ENCODE results near the gene CCM2L.

CCM2L gene

DNA sequence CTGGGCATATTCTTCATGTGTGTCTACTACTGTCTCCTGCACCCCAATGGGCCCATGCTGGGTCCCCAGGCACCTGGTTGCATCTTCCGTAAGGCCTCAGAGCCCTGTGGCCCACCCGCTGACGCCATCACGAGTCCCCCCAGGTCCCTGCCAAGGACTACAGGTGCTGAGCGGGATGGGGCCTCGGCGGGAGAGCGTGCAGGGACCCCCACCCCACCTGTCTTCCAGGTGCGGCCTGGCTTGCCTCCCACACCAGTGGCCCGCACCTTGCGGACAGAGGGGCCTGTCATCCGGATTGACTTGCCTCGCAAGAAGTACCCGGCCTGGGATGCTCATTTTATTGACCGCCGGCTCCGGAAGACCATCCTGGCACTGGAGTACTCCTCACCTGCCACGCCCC, 13.2 kb upstream of the CCM2L start:
- DNase-seq, result no peak

DNA sequence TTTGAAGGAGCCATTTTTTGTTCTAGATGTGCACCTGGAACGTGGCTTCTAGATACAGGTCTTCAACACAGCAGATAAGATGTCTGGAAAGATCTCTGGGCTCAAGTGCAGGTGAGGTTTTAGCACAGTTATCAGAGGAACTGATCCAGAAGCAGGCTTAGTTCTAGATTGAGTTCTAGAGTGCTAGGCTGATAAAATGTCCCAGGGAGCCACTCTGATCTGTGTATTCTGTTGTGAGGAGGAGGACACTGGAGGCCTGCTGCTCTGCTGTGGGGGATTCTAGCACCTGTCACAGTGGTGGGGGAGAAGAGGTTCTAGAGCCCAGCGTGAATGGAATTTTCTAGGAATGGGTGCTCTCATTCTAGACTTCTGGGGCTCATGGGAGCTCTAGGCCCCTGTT, 12.0 kb upstream of the CCM2L start:
- DNase-seq, result no peak

DNA sequence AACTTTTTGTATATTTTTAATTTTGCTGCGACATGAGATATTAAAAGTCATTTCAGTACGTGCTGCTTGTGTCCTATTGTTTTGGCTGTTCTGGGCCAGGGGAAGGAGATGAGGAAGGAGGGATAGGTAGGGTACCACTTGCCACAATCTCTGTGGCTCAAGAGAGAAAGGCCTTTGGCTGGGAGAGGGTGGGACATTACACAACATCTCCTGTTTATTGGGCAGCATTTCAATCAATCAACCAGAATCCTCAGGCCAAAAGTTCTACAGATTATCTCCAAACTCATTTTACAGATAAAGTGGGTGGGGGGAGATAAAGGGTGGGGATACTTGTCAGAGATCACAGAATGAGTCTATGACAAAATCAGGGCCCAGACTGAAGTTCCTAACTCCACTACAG, 6.9 kb upstream of the CCM2L start:
- DNase-seq, result no peak

DNA sequence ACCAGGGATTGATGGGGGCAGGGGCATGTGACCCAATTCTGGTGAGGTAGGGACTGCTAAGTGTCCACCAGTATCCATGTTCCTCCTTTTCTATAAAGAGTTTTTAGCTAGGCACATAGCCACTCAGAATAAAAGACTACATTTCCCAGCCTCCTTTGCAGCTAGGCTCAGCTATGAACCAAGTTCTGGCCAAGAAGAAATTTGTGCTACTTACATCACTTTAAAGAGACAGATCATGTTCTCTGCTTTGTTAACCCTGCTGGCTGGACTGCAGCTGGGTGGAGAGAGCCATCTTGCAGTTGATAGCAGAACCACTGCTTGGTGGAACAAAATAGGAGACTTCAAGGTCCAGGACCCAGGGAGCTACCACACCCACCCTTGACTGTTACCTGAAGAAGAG, 5.3 kb upstream of the CCM2L start:
- DNase-seq, result no peak

DNA sequence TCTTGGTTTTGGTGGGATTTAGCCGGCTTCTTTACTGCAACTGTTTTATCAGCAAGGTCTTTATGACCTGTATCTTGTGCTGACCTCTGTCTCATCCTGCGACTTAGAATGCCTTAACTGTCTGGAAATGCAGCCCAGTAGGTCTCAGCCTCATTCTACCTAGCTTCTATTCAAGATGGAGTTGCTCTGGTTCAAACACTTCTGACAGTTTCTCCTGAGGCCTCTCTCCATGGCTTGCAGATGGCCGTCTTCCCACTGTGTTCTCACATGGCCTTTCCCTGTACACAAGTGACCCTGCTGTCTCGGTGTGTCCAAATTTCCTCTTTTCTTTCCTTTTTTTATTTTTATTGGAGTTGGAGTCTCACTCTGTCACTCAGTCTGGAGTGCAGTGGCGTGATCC, 4.2 kb upstream of the CCM2L start:
- no peak for DNase-seq

DNA sequence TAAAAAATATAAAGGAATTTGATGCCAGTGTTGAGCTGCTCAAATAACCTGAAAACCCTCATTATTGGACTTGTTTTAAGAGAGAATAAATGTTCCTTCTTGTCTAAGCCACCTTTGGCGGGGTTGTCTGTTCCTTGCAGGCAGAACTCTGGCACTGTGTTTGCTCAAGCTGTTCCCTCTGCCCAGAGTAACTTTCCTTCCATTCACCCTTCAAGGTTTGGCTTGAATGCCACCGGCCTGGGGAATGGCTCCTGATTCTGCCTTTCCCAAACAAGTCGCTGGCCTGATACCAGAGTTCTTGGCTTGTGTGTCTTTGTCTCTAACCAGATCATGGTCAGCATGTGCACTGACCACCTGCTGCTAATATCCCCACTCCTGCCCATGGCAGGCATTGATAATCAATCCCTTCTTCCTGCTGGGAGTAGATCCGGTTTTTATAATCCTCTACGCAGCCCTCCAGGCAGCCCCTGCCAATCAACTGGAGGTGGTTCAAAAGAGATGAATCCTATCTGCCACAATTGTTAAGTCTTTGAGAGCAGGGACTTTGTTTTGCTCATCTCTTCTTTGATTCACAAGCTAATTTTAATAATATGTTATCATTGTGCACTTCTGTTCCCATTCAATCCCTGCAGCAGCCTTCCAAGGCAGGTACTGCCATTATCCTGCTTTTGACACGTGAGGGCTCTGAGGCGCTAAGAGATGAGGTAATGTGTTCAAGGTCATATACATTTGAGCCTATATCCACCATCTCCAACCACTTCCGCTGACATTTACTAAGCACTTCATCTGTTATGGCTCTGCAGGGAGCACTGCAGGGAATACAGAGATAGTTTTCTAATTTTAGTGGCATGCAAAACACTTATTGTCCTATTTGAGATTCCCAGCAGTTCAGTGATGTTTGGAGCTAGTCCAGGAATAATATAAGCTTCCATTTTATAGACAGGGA, 3.1 kb upstream of the CCM2L start:
- no peak for DNase-seq

DNA sequence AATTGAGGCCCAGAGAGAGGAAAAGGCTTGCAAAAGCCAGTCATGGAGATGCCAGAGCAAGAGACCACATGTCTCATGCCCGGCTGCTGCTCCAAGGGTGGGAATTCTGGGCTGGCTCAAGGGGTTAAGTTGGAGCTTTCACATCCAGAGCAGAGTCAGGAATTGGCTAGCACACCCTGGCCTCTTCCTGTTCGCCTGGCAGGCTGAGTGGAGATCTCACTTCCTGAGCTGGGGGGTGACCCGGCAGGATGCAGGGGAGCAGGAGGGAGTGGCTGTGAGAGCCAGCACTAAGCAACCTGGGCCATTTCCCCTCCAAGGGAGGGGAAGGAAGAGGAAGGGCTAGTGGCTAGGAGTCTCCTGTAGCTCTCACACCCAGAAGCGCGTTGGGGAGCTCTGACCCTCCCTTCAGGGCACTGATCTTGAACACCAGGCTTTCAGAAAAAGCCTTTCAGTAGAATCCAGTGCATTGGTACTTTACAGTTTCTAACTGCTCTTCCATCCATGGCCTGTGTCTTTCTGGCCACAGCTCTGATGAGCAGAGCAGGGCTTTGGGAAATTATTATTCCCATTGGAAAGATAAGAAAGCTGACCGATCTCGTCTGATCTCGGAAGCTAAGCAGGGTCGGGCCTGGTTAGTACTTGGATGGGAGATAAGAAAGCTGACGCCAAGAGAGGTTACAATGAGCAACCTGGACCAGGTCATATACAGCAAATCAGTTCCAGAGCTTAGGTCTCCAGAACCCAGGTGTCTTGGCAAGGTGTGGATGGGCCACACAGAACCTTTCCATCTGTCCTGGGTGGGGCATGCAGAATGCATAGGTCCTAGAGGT, 2.2 kb upstream of the CCM2L start:
- no peak for DNase-seq

DNA sequence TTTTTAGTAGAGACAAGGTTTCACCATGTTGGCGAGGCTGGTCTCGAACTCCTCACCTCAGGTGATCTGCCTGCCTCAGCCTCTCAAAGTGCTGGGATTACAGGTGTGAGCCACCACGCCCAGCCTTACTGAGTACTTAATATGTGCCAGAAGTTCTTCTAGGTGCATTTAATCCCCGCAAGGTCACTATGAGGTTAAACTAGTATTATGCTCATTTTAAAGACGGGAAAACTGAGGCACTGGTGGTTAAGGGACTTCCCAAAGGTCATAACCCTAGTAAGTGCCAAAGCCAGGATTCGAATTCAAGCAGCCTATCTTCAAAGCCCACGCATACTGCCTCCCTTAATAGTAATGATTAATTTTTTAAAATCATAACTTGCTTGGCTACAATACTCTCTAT, 674 bp upstream of the CCM2L start:
- DNase-seq, result no peak

DNA sequence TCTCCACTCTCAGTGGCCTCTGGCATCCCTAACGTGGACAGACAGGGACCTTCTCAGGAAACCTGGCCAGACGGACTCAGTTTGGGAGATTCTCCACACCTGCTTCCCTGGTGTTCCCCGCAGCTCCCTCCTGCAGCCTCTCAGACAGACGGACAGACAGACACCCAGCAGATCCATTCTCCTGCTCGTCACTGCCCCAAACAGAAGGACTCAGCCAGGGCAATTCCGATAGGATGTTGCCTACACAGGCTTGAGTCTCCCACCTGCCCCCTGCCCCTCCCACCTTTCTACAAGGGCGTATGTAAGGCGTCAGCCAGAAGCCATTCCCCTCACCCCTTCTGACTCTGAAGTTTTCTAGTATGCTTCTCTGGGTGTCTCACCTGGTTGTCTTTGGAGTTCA, 428 bp downstream of the CCM2L start:
- no peak for DNase-seq

DNA sequence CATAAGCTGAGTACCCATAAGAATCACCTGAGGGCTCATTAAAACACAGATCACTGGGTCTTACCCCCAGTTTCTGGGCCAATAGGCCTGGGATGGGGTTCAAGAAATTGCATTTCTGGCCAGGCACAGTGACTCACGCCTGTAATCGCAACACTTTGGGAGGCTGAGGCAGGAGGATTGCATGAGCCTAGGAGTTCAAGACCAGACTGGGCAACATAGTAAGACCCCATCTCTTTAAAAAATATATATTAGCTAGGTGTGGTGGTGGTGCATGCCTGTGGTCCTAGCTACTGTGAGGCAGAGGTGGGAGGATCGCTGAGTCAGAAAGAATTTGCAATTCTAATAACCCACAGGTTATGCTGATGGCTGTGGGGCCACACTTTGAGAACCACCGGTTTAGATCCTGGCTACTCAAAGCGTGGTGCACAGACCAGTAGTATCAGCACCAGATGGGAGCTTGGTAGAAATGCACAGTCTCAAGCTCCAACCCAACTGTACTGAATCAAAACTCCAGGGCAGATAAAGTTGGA, 2.0 kb downstream of the CCM2L start:
- DNase-seq, result no peak

DNA sequence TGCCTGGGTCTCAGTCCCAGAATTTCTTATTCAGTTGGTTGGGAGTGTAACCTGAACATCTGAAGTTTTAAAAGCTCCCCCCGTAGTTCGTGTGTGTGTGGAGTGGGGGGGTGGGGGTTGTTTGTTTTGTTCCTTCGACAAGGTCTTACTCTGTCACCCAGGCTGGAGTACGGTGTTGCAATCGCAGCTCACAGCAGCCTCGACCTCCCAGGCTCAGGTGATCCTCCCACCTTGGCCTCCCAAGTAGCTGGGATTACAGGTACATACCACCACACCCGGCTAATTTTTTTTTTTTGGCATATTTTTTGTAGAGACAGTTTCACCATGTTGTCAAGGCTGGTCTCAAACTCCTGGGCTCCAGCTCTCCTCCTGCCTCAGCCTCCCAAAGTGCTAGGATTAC, 3.1 kb downstream of the CCM2L start:
- no peak for DNase-seq

DNA sequence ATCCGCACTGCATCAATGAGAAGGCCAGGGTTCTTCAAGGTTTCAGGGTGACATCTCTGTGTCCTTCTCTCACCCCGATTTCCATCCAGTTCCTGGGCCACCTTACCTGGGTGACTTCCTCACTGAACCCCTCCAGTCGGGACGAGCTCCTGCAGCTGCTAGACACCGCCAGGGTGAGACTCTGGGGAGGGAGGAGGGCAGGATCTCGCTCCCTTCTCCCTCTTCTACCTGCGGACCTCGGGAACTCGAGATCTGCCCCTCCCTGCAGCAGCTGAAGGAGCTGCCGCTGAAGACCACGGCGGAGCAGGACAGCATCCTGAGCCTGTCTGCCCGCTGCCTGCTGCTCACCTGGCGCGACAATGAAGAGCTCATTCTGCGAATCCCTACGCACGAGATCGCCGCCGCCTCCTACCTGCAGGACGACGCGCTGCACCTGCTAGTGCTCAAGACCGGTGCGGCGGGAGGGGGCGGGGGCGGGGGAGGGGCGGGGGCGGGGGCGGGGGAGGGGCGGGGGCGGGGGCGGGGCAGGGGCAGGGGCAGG, 7.5 kb downstream of the CCM2L start:
- peak in 1 of 2 experiments; percentile 38 for DNase-seq

DNA sequence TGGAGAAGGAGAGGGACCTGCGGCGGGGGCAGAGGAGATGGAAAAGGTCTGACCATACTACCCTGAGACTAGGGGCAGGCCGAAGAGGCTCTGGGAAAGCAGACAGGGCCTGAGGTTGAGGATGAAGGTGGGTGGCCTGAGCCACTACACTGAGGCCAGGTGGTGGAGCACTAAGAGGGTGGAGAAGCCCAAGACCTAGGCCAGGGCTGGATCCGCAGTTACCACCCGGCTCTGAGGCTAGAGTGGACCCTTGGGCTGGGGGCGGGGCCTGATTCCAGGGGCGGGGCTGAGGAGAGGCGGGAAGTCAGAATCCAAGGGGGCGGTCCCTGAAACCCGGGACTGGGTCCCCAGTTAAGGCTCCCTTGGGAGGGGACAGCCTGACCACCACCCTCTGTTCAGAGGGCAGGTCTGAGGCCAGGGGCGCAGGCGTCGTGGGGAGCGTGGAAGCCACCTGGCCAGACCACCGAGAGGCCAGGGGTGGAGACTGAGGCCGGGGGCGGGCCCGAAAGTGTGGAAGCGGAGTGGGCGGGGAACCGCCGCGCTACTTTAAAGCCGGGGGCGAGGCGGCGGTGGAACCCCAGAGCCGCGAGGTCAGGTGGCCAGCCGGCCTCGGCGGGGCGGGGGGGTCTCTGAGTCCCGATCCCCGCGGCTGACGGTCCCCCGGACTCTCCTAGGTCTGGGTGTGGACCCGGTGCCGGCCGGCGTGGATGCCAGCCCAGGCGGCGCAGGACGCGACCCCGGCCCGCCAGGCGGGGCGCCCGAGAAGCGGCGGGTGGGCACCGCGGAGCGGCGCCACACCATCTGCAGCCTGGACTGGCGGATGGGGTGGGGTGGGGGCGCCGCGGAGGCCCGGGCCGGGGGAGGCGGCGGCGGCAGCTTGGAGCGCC, 8.3 kb downstream of the CCM2L start:
- DNase-seq, result peak; percentile 69 to 71

DNA sequence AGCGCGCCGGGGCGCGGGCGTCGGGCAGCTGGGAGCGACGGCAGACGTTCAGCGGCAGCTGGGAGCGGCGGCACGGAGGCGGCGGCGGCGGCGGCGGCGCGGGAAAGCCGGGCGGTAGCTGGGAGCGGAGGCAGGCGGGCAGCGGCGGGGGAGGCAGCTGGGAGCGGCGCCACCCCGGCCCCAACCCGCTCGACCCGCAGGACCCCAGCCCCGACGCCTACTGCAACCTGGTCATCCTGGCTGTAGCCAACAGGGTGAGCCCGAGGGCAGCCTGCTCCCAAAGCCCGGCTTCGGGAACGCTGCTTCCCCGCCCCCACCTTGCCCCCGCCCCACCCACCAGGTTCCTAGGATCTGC, 8.9 kb downstream of the CCM2L start:
- peak in 1 of 2 experiments; percentile 32 for DNase-seq

DNA sequence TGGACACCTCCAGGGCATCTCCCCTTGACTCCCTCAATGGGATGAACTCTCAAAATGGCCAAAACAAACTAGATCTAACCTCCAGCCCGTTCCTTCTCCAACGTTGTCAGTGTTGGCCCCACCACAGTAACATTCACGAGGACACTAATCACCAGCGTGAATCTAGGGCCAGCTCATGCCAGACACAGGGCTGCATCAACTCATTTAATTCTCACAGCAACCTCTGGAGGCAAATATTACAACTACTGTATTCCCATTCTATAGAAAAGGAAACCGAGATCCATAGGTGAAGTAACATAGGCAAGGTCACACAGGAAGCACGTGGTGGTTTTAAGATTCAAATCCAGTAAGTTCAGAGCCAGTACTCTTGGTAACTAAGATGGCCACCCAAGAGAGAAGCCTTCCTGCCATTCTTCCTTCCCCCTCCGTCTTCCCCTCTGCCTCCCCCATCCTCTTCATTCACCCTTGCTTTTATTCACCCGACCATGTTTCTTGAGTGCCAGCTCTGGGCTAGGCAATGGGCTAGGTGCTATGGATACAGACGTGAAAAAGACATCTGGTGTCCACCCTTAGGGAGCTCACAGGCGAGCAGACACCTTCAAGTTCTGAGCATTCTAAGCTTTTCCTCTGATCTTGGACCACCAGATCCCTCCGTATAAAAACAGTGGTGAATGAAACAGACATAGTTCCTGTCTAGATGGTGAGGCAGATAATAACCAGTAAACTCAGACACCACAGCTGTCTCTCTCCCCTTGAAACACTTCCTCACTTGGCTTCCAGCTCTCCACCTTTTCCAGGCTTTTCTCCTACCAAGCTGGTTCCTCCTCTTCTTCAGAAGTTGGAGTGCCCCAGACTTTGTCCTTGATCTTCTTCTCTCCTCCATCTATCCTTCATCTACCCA, 9.6 kb downstream of the CCM2L start:
- no peak for DNase-seq

DNA sequence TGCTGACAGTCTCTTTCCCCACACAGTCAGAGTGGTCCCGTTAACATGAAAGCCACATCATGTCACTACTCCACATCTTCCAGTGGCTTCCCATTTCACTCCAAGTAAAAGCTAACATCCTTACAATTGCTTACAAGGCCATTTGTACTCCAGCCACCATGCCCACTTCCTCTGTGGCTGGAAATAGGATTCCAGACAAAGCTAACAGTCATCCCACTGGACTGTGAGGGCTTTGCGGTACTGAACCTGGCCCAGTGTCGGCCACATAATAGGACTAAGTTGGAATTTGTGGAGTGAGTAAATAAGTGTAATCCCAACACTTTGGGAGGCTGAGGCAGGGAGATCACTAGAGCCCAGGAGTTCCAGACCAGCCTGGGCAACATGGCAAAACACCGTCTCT, 10.9 kb downstream of the CCM2L start:
- DNase-seq, result no peak

DNA sequence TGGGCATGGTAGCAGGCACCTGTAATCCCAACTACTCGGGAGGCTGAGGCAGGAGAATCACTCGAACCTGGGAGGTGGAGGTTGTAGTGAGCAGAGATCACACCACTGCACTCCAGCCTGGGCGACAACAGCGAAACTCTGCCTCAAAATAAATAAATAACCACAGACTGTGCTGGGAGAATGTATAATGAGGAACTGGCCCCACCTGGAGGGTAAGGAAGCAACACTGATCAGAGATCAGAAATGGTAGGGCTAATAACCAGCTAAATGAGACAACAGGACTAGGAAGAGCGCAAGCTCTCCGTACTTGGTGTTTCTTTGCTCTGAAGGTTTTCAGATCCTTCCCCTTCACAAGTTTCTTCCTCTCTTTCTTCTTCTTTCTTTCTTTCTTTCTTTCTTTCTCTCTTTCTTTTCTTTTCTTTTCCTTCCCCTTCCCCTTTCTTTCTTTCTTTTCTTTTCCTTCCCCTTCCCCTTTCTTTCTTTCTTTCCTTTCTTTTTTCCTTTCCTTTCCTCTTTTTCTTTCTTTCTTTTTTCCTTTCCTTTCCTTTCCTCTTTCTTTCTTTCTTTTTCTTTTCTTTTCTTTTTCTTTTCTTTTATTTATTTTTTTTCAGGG, 14.6 kb downstream of the CCM2L start:
- no peak for DNase-seq

DNA sequence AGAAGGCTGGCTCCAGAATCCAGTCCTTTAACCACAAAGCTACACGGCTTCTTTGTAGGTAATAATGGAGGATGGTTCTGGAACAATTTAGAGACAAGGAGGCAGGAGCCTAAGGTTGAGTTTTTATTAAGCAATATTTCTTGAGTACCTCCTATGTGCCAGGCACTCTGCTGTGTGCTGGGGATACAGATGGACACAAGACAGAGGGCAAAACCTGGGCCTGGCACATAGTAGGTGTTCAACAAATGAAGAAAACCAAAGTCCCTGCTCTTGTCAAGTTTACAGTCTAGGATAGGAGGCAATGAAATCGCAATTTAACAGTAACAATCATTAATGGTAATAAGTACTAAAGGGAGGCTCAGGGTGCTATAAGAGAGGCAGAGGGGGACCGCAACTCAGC, 17.4 kb downstream of the CCM2L start:
- DNase-seq, result no peak

DNA sequence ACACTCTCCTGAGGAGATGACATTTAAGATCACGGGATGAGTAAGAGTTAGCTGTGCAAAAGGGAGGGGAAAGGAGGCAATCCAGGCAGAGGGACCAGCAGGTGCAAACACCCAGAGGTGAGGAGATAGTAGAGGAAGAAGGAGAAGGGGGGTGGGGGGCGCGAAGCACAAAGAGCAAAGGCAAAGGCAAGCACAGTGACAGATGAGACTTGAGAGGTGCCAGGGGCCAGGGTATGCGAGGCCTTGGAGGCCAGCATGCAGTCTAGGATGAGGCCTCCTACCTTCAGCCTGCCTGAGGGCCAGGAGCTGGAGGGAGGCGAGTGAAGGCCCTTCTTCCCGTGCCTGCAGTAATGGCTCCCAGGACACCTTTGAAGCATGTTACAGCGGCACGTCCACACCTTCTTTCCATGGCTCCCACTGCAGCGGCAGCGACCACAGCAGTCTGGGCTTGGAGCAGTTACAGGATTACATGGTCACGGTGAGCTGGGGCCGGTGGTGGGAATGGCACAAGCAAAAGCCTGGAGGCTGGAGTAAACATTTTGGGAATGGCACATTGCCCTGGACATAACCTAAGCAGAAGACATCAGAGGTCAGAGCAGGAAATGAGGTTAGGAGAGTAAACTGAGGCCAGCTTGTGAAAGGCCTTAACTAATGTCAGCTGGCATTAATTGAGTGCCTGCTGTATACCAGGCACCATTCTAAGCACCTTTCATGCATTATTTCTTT, 18.6 kb downstream of the CCM2L start:
- no peak for DNase-seq

DNA sequence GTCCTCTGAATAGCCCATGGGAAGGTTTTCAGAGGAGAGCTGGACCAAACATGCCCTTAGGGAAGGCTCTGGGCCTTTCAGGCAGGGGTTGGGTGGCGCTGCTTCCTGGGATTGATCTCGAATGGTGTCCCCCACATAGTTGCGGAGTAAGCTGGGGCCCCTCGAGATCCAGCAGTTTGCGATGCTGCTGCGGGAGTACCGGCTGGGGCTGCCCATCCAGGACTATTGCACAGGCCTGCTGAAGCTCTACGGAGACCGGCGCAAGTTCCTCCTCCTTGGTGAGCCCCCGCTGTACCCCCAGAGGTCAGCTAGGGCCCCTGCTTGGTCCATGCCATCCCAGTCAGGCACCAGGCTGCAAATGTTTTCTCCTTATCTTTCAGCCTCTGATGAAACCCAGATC, 19.3 kb downstream of the CCM2L start:
- no peak for DNase-seq

All from activated T-cell treated with anti-CD3 and anti-CD28 coated beads, Interleukin-2, amount 50 U/mL, for 48 hours (primary cell).